Cardiac fibroblast (primary cell): Measurements from ENCODE around the gene CELF4.

Source experiments
- DNase-seq, 2 donors: peaks; one replicate each; pipeline versions ENCODE4 v3.0.0 to v3.0.0-alpha.2; 2010; ENCODE audit warnings: low read depth in 2 of 2
- H3K4me3 ChIP-seq, 2 donors: replicated peaks in 1 of 2; 1 replicate in 1 of 2; 2 replicates in 1 of 2; pipeline ENCODE4 v1.5.1; 2011; ENCODE audit warnings: low read depth in 2 of 2, low read length in 2 of 2, mild to moderate bottlenecking in 2 of 2, moderate library complexity in 1 of 2
- TF ChIP-seq, protein P1 (sequence below): IDR thresholded peaks from one replicate; pipeline ENCODE4 v1.5.1; 2011; ENCODE audit warnings: low read depth, mild to moderate bottlenecking, low read length, inconsistent platforms

CELF4 gene

DNA sequence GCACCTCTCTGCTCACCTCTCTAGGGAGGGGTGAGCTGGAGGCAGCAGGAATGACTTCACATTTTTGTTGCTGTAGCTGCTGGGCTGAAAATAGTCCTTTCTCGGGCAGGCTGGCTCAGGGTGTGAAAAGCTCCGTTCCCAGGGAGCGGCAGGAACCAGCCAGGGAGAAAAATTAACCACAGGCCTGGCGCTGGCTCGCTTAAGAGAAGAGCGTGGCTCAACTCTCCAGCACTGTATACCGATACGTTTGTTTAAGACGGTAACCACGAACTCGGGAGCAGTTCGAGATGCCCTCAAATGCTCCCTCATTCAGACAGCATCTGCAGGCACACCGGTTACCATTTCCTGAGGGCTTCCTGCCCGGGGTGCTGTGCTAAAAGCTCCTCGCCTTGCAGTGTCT, 129.6 kb downstream of the CELF4 start:
- no peak for DNase-seq
- H3K4me3 ChIP-seq, result no peak overlapping the region
- TF ChIP-seq, protein P1, sequence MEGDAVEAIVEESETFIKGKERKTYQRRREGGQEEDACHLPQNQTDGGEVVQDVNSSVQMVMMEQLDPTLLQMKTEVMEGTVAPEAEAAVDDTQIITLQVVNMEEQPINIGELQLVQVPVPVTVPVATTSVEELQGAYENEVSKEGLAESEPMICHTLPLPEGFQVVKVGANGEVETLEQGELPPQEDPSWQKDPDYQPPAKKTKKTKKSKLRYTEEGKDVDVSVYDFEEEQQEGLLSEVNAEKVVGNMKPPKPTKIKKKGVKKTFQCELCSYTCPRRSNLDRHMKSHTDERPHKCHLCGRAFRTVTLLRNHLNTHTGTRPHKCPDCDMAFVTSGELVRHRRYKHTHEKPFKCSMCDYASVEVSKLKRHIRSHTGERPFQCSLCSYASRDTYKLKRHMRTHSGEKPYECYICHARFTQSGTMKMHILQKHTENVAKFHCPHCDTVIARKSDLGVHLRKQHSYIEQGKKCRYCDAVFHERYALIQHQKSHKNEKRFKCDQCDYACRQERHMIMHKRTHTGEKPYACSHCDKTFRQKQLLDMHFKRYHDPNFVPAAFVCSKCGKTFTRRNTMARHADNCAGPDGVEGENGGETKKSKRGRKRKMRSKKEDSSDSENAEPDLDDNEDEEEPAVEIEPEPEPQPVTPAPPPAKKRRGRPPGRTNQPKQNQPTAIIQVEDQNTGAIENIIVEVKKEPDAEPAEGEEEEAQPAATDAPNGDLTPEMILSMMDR, result no peak

DNA sequence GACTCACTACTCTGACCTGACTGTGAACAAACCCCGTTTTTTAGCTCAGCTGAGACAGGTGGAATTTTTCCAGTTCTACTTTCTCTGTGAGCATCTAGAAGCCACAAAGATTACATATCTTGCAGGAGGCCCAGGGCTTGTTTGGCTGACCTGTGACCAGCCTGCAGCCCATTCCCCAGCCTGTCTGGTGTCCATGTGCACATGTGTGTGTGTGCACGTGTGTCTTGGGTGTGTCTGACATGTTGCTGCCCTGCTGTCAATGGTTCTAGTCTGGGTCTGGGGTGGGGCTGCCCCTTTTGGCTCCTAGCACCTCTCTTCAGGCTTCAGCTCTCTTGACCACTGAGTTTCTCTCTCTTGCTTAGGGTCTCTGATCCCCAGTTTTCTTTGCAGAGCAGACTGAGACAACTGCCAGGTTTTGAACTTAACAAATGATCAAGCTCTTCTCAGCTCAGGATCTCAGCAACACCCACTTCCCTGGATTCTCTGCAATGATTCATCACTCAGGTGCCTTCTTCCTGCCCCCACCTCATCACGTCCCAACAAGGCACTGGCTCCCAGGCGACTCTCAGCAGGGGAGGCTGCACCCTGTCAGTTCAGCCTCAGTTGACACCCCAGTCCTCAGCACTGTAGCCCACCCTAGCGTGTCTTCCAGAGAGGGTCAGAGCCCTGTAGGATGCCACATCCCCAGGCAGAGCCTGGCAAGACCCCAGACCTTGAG, 130.3 kb downstream of the CELF4 start:
- DNase-seq, result no peak
- no peak overlapping the region for H3K4me3 ChIP-seq
- TF ChIP-seq, protein P1, result no peak

DNA sequence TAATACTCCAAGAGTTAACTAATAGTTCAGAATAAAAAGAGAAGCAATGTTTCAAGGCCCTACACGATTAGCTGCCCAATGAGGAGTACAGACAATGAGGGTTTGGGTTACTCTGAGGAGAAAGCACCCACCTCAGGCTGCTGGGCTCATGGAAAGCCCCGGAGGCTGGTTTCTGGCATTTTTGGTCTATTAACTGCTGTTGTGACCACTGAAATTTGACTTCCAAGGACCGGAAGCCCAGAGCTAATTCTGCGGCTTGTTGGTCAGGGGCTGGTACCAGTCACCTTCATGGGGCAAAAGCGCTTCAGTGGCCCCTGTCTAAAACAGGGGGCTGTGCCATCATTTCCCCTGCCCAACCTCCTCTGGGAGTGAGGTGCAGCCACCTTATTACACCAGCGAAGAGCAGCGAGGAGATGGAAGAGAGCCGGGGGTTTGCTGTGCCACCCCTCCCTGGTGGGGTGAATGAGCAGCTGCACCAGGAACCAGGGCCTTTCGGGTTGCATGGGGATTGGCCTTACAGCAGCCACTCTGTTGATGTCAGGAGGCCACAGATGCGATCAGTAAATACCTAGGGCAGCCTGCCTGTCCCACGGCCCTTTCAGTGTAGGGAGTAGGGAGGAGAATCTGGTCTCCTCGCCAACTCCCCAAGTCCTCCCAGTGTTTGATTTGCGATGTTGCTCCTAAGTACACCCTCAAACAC, 131.3 kb downstream of the CELF4 start:
- H3K4me3 ChIP-seq, result no peak overlapping the region
- DNase-seq, result no peak
- TF ChIP-seq, protein P1, result no peak

DNA sequence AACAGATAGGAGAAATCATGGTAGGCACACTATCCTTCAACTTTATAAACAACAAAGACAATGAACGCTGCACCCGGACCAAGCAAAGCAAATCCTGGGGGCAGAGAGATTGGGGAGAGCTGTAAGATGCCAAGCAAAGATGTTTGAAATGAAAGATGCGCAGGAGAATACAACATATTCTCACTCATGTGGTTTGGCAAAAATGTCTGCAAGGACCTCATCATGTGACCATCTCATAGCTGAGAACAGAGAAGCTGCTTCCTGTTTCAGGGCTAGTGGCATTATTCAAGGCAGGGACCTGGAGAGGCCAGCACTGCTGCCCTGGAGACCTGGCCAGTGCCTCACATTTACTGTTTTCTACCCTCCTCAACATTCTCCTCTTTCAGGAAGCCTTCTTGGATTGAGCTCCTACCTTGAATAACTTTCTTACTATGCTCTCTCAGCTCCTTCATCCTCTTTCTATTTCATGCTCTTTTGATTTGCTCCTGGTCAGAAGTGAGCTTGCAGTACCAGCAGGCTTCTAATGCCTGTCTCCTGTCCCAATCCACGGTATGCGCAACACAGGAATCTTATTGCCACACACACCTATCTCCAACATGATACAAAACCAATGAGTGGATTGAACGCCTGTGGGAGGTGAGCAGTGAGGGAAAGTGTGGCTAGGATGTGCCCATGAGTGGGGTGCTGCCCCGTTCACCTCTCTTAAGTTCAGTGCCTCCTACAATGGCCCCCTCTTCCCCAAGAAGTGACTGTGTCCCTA, 133.0 kb downstream of the CELF4 start:
- TF ChIP-seq, protein P1, result no peak
- no peak overlapping the region for H3K4me3 ChIP-seq
- DNase-seq, result no peak

DNA sequence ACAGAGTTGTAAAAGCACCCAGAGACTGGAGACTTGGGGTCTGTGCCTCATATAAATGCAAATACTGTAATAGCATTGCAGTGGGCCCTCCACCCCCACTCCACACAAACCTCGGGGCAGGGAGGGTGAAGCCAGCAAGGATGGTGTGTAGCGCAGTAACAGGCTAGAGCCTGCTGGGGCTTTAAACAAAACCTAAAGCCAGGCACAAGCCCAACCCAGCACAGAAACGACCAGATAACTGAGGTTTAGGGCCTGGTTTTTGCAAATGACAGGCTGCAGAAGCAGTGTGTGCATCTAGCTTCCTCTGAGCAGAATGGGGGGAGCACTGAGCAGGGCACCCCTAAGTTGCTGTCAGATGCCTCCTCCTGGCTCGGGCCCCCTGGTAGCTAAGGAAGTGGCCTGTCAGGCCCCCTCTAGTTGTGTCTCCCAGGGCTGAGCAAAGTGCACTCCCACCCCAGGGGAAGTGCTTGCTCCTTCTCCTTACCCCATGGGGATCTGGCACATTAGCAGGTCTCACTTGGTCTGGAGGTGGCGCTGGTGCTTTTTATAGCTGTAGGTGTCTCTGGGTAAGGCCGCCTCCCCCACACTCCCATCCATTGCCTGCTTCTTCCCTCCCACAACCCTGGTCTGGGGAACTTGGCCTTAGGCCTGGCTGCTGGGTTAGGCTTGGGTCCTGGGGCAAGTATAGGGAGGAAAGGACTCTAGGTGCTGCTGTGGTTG, 135.1 kb downstream of the CELF4 start:
- H3K4me3 ChIP-seq, result no peak overlapping the region
- no peak for DNase-seq
- TF ChIP-seq, protein P1, result no peak

DNA sequence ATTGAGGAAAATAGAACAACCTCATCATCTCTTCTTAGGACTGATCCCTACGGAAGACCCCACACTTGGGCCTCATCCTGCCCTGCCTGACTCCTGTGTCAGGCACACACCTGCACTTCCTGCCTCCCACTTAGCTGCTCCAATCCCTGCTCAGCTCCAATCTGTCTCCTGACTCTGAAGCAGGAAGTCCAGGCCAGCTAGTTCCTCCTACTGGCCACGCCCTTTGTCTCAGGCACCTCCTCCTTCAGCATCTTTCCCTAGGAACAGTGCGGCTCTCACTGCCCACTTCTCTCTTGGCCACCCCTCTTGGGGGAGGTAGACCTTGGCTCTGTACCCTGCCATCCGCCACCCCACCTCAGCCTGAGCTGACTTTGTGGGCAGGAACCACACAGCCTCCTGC, 135.8 kb downstream of the CELF4 start:
- no peak for DNase-seq
- no peak overlapping the region for H3K4me3 ChIP-seq
- TF ChIP-seq, protein P1, result no peak
